DOHH2 (cell line): ENCODE results near the gene MORN3.

Experiments
- H3F3A ChIP-seq: fragments of 200-600 bp; sonication (generic), shearing (Covaris generic); 2 replicates; pipeline ENCODE4 v1.6.0; 2016; ENCODE audit warnings: antibody characterized with exemption, mild to moderate bottlenecking; ENCODE audit not compliant: control insufficient read depth, insufficient read depth
- H3K27ac ChIP-seq: fragments of 200-600 bp; sonication (generic); 2 replicates; pipeline ENCODE4 v1.5.1; 2014; ENCODE audit warnings: low read depth, mild to moderate bottlenecking, low read length, moderate library complexity
- H3K27me3 ChIP-seq: fragments of 200-600 bp; sonication (generic); 2 replicates; pipeline ENCODE4 v1.6.1; 2014; ENCODE audit warnings: mild to moderate bottlenecking, low read length, mixed read lengths; ENCODE audit not compliant: control insufficient read depth
- H3K36me3 ChIP-seq: fragments of 200-600 bp; sonication (generic); 2 replicates; pipeline ENCODE4 v1.6.1; 2014; ENCODE audit warnings: mild to moderate bottlenecking, low read length, moderate library complexity, mixed read lengths; ENCODE audit not compliant: control insufficient read depth
- H3K4me1 ChIP-seq: fragments of 200-600 bp; sonication (generic); 2 replicates; pipeline ENCODE4 v1.6.1; 2014; ENCODE audit warnings: mild to moderate bottlenecking, low read length, mixed read lengths; ENCODE audit not compliant: control insufficient read depth
- H3K4me2 ChIP-seq: fragments of 200-600 bp; sonication (generic); 2 replicates; pipeline ENCODE4 v1.6.0; 2014; ENCODE audit warnings: mild to moderate bottlenecking, low read length, moderate library complexity
- H3K4me3 ChIP-seq: fragments of 200-600 bp; sonication (generic); 2 replicates; pipeline ENCODE4 v1.5.1; 2014; ENCODE audit warnings: mild to moderate bottlenecking, low read length, mixed read lengths
- H3K79me2 ChIP-seq: fragments of 200-600 bp; sonication (generic); 2 replicates; pipeline ENCODE4 v1.6.1; 2014; ENCODE audit warnings: mild to moderate bottlenecking, low read length, mixed read lengths; ENCODE audit not compliant: control insufficient read depth
- H3K9me2 ChIP-seq: fragments of 200-600 bp; sonication (generic); replicated peaks from 2 replicates; pipeline ENCODE4 v1.6.1; 2014; ENCODE audit warnings: mild to moderate bottlenecking, low read length, mixed read lengths; ENCODE audit not compliant: control insufficient read depth
- H3K9me3 ChIP-seq: fragments of 200-600 bp; sonication (generic); 2 replicates; pipeline ENCODE4 v1.6.1; 2014; ENCODE audit warnings: antibody characterized with exemption, low read length, mixed read lengths; ENCODE audit not compliant: control insufficient read depth, insufficient read depth
- H4K20me1 ChIP-seq: fragments of 200-600 bp; sonication (generic); 2 replicates; pipeline ENCODE4 v1.6.0; 2014; ENCODE audit warnings: low read depth, mild to moderate bottlenecking, antibody characterized with exemption, low read length, moderate library complexity; ENCODE audit not compliant: control insufficient read depth, insufficient read depth
- CTCF ChIP-seq: fragments of 200-600 bp; sonication (generic); IDR thresholded peaks from one replicate; pipeline ENCODE4 v1.5.1; 2014; ENCODE audit warnings: antibody characterized with exemption, mild to moderate bottlenecking, low read depth, low read length; ENCODE audit not compliant: poor library complexity, severe bottlenecking
- EZH2phosphoT487 ChIP-seq: fragments of 200-600 bp; sonication (generic); IDR thresholded peaks from 2 replicates; pipeline ENCODE4 v1.6.1; 2017; ENCODE audit warnings: borderline replicate concordance, mild to moderate bottlenecking, antibody characterized with exemption, low read length, moderate library complexity, mixed read lengths

Gene MORN3

GRCh38 chr12:121632069-121632970 is 37.1 kb downstream of the MORN3 start:
- Histone ChIP-seq H3K36me3 (peaks cover 25% of the 10 kb centered on the region), H3K4me3 (no peak overlapping the region), H3K79me2 (peaks cover 74% of the 10 kb centered on the region), H3K27ac (no peak overlapping the region), H4K20me1 (peaks cover 7% of the 10 kb centered on the region), H3K9me3 (no peaks in the 10 kb centered on the region), H3K9me2 (no peaks in the 10 kb centered on the region), H3F3A (no peaks in the 10 kb centered on the region), H3K4me1 (peaks cover 58% of the 10 kb centered on the region), H3K4me2 (peak overlapping the region; percentile 6; the same call in 1 of the 2 replicates), H3K27me3 (no peaks in the 10 kb centered on the region)
- TF ChIP-seq CTCF (no peak), EZH2phosphoT487 (no peak)

GRCh38 chr12:121630791-121631355 is 38.6 kb downstream of the MORN3 start:
- Histone ChIP-seq H3K79me2 (peaks cover 69% of the 10 kb centered on the region), H3K4me3 (no peak overlapping the region)

GRCh38 chr12:121628536-121628935 is 40.9 kb downstream of the MORN3 start:
- no peaks in the 10 kb centered on the region for H3F3A ChIP-seq
- H3K4me1 ChIP-seq: peaks cover 58% of the 10 kb centered on the region
- peaks cover 7% of the 10 kb centered on the region for H4K20me1 ChIP-seq
- peak overlapping the region; percentile 79 for H3K4me3 ChIP-seq
- no peaks in the 10 kb centered on the region for H3K9me2 ChIP-seq
- H3K9me3 ChIP-seq: no peaks in the 10 kb centered on the region
- peak overlapping the region; percentile 99 for H3K4me2 ChIP-seq
- TF ChIP-seq CTCF: no peak
- TF ChIP-seq EZH2phosphoT487: no peak
- H3K36me3 ChIP-seq: peaks cover 25% of the 10 kb centered on the region
- peaks cover 66% of the 10 kb centered on the region for H3K79me2 ChIP-seq
- H3K27ac ChIP-seq: no peak overlapping the region
- no peaks in the 10 kb centered on the region for H3K27me3 ChIP-seq

More at GRCh38 chr12:121630791-121631355, 38.6 kb downstream of the MORN3 start:
- Histone ChIP-seq H3K4me1 (peaks cover 48% of the 10 kb centered on the region), H3F3A (no peaks in the 10 kb centered on the region), H3K27ac (no peak overlapping the region), H3K36me3 (peaks cover 25% of the 10 kb centered on the region), H3K9me3 (no peaks in the 10 kb centered on the region), H4K20me1 (peaks cover 7% of the 10 kb centered on the region), H3K4me2 (no peak overlapping the region), H3K9me2 (no peaks in the 10 kb centered on the region), H3K27me3 (no peaks in the 10 kb centered on the region)
- TF ChIP-seq CTCF: no peak
- TF ChIP-seq EZH2phosphoT487: no peak
